HepG2 (cell line): Measurements from ENCODE around the gene EPS8L3. TPM values are rescaled to one million over a fixed set of nuclear protein-coding genes. Genes with fewer than 3 reads are reported as not detected.

ENCODE experiments used
- ESRRA ChIP-seq: sonication (generic); formaldehyde crosslinking; IDR thresholded peaks from 2 replicates; pipeline ENCODE4 v1.5.1; 2020; ENCODE audit warnings: mild to moderate bottlenecking, low read depth, missing genetic modification reagents
- IRF9 ChIP-seq: sonication (generic); formaldehyde crosslinking; IDR thresholded peaks from 2 replicates; pipeline ENCODE4 v1.8.0; 2022; ENCODE audit warnings: missing genetic modification reagents, mild to moderate bottlenecking, borderline replicate concordance
- PRPF4 ChIP-seq: fragments of 200-400 bp; formaldehyde crosslinking; IDR thresholded peaks from 2 replicates; pipeline ENCODE4 v1.6.1; 2016; ENCODE audit warnings: low read length, low read depth; ENCODE audit not compliant: poor library complexity, severe bottlenecking
- SALL1 ChIP-seq: sonication (generic); formaldehyde crosslinking; IDR thresholded peaks from 2 replicates; pipeline ENCODE4 v1.8.0; 2022; ENCODE audit warnings: mild to moderate bottlenecking, missing genetic modification reagents
- SATB2 ChIP-seq: sonication (generic); formaldehyde crosslinking; IDR thresholded peaks from 2 replicates; pipeline ENCODE4 v1.5.0; 2020; ENCODE audit warnings: missing genetic modification reagents
- TOE1 ChIP-seq: sonication (generic); formaldehyde crosslinking; IDR thresholded peaks from 2 replicates; pipeline ENCODE4 v1.4.0; 2020; ENCODE audit warnings: mild to moderate bottlenecking, missing genetic modification reagents
- ZNF407 ChIP-seq: sonication (generic); formaldehyde crosslinking; IDR thresholded peaks from one replicate; pipeline ENCODE4 v1.5.1; 2020; ENCODE audit warnings: mild to moderate bottlenecking, missing genetic modification reagents; ENCODE audit errors: not compliant biosample characterization
- ZNF605 ChIP-seq: sonication (generic); formaldehyde crosslinking; IDR thresholded peaks from 2 replicates; pipeline ENCODE4 v1.8.0; 2022; ENCODE audit warnings: mild to moderate bottlenecking, missing genetic modification reagents
- ZNF777 ChIP-seq: sonication (generic); formaldehyde crosslinking; IDR thresholded peaks from 2 replicates; pipeline ENCODE4 v1.4.0; 2020; ENCODE audit warnings: missing genetic modification reagents
- ZNF781 ChIP-seq: sonication (generic); formaldehyde crosslinking; IDR thresholded peaks from 2 replicates; pipeline ENCODE4 v1.5.1; 2020; ENCODE audit warnings: borderline replicate concordance, mild to moderate bottlenecking, missing genetic modification reagents; ENCODE audit errors: not compliant biosample characterization
- polyA plus RNA-seq, 8 experiments: library from polyadenylated mRNA; depleted of rRNA in 3 of 8; stranded (reverse) in 7 of 8; unstranded in 1 of 8; fragments of >200 nt; fragmentation: Illumina TruSeq in 4 of 8; extraction: Trizol in 4 of 8; gene quantifications; 2 replicates each; pipeline versions ENCODE4 v1.2.1 to v1.2.3, GENCODE V29; 2011 to 2016; ENCODE audit warnings: low read depth in 4 of 8, missing spikeins in 1 of 8, mixed read lengths in 1 of 8; ENCODE audit not compliant: insufficient read depth in 1 of 8
- total RNA-seq, 5 experiments: library from RNA; depleted of rRNA; stranded (reverse); fragments of >200 nt; fragmentation: Illumina TruSeq; extraction: Trizol; gene quantifications; 2 replicates each; pipeline ENCODE4 v1.2.3, GENCODE V29; 2016; ENCODE audit warnings: low read depth in 1 of 5
- TF ChIP-seq, protein P1 (sequence below): sonication (generic); formaldehyde crosslinking; IDR thresholded peaks from 2 replicates; pipeline ENCODE4 v1.5.0; 2020; ENCODE audit warnings: mild to moderate bottlenecking, missing genetic modification reagents, borderline replicate concordance
- TF ChIP-seq, protein P2 (sequence below): sonication (generic); formaldehyde crosslinking; IDR thresholded peaks from 2 replicates; pipeline ENCODE4 v1.5.1; 2020; ENCODE audit warnings: mild to moderate bottlenecking, moderate library complexity, missing genetic modification reagents

EPS8L3 gene
- total and polyA plus RNA-seq, 2 of the 13 experiments (the other 11 are each of a cell fraction or from before 2014, with no cell fraction given), result 18.2 to 106 TPM

DNA sequence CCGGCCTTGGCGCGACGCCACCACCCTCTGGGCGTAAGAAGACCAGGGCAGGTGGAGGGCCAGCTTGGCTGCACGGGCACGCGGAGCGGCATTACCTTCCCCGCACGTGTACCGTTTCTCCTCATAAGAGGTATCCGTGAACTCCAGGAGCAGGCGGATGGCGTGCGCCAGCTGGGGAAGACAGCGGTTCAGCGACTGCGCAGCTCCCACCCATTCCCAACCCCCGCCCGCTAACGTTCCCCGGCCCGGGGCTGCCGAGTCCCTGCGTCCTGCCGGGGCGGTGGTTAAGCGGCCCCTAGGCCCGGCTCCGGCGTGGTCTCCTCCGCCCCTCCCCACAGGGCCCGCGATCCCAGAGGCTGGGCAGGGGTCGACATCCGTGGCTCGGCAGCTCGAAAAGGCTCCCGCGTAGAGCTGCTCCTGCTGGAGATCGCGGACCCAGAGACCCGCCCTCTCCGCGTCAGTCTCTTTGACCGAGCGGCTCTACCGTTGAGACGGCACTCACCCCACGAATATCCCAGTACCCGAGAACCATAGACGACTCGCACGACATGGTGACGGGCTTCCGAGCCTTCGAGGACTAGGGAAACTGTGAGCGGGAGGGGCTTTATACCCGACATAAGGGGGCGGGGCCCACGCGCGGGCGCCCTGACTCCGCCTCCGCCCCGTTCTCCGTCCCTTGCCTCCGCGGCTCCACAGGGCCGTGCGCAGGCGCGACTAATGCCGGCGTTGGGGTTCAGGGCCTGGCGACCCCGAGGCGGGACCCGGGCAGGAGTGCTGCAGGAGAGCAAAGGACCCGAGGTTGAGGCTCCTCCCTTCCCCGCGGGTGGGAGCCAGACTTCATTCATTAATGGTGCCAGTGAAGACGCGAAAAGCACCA, 23.7 kb downstream of the EPS8L3 start (continued):
- TF ChIP-seq, protein P1, sequence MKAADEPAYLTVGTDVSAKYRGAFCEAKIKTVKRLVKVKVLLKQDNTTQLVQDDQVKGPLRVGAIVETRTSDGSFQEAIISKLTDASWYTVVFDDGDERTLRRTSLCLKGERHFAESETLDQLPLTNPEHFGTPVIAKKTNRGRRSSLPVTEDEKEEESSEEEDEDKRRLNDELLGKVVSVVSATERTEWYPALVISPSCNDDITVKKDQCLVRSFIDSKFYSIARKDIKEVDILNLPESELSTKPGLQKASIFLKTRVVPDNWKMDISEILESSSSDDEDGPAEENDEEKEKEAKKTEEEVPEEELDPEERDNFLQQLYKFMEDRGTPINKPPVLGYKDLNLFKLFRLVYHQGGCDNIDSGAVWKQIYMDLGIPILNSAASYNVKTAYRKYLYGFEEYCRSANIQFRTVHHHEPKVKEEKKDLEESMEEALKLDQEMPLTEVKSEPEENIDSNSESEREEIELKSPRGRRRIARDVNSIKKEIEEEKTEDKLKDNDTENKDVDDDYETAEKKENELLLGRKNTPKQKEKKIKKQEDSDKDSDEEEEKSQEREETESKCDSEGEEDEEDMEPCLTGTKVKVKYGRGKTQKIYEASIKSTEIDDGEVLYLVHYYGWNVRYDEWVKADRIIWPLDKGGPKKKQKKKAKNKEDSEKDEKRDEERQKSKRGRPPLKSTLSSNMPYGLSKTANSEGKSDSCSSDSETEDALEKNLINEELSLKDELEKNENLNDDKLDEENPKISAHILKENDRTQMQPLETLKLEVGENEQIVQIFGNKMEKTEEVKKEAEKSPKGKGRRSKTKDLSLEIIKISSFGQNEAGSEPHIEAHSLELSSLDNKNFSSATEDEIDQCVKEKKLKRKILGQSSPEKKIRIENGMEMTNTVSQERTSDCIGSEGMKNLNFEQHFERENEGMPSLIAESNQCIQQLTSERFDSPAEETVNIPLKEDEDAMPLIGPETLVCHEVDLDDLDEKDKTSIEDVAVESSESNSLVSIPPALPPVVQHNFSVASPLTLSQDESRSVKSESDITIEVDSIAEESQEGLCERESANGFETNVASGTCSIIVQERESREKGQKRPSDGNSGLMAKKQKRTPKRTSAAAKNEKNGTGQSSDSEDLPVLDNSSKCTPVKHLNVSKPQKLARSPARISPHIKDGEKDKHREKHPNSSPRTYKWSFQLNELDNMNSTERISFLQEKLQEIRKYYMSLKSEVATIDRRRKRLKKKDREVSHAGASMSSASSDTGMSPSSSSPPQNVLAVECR (CRISPR knock-in tag), result peak; percentile 88; the same call in 1 of the 2 replicates
- TF ChIP-seq ESRRA (no peak), PRPF4 (no peak), ZNF605 (CRISPR knock-in tag) (peak; percentile 77), SALL1 (CRISPR knock-in tag) (peak; percentile 45; the same call in 1 of the 2 replicates), IRF9 (CRISPR knock-in tag) (peak; percentile 94), ZNF781 (CRISPR knock-in tag) (peak; percentile 23), TOE1 (0 out of 2 replicates have a peak, but pooled peaks have one; percentile 26), ZNF777 (CRISPR knock-in tag) (peak; percentile 91), SATB2 (CRISPR knock-in tag) (no peak), ZNF407 (CRISPR knock-in tag) (peak; percentile 75)
- TF ChIP-seq, protein P2, sequence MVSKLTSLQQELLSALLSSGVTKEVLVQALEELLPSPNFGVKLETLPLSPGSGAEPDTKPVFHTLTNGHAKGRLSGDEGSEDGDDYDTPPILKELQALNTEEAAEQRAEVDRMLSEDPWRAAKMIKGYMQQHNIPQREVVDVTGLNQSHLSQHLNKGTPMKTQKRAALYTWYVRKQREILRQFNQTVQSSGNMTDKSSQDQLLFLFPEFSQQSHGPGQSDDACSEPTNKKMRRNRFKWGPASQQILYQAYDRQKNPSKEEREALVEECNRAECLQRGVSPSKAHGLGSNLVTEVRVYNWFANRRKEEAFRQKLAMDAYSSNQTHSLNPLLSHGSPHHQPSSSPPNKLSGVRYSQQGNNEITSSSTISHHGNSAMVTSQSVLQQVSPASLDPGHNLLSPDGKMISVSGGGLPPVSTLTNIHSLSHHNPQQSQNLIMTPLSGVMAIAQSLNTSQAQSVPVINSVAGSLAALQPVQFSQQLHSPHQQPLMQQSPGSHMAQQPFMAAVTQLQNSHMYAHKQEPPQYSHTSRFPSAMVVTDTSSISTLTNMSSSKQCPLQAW (CRISPR knock-in tag), result peak; percentile 81
